Forelimb muscle (tissue), 1 donor: ENCODE data around the gene AOPEP. TPM values are rescaled to one million over a fixed set of nuclear protein-coding genes. Genes with fewer than 3 reads are reported as not detected.

Experiments
- DNase-seq: peaks from one replicate; pipeline ENCODE4 v3.0.0-alpha.2; 2013; ENCODE audit warnings: low read depth
- polyA plus RNA-seq: library from polyadenylated mRNA; unstranded; fragments of 120-200 nt; gene quantifications from one replicate; pipeline ENCODE4 v1.2.1, GENCODE V29; 2013; ENCODE audit not compliant: insufficient read length

The AOPEP gene
- polyA plus RNA-seq, 1 donor: 43.0 TPM

GRCh38 chr9:95079461-95079860 lies 353.0 kb downstream of the AOPEP start:
- no peak for DNase-seq

GRCh38 chr9:95080961-95081647 lies 354.6 kb downstream of the AOPEP start:
- no peak for DNase-seq

- no peak for DNase-seq
Measured at GRCh38 chr9:95081998-95082397, 355.5 kb downstream of the AOPEP start.

GRCh38 chr9:95082401-95083084 lies 356.0 kb downstream of the AOPEP start:
- DNase-seq: no peak

GRCh38 chr9:95083086-95083768 lies 356.7 kb downstream of the AOPEP start:
- no peak for DNase-seq

- DNase-seq: no peak
Measured at GRCh38 chr9:95084254-95084934, 357.9 kb downstream of the AOPEP start.

- DNase-seq: no peak
Measured at GRCh38 chr9:95085036-95085770, 358.7 kb downstream of the AOPEP start.

GRCh38 chr9:95085861-95086563 lies 359.5 kb downstream of the AOPEP start:
- DNase-seq: no peak

GRCh38 chr9:95086564-95086955 lies 360.1 kb downstream of the AOPEP start:
- no peak for DNase-seq

GRCh38 chr9:95087659-95088242 lies 361.3 kb downstream of the AOPEP start:
- DNase-seq: no peak

GRCh38 chr9:95088421-95089161 lies 362.1 kb downstream of the AOPEP start:
- no peak for DNase-seq

- DNase-seq: no peak
Measured at GRCh38 chr9:95089257-95090022, 362.9 kb downstream of the AOPEP start.

GRCh38 chr9:95090023-95090791 lies 363.7 kb downstream of the AOPEP start:
- no peak for DNase-seq

GRCh38 chr9:95090871-95091577 lies 364.5 kb downstream of the AOPEP start:
- DNase-seq: no peak

GRCh38 chr9:95091601-95092261 lies 365.2 kb downstream of the AOPEP start:
- no peak for DNase-seq

GRCh38 chr9:95092262-95093072 lies 366.0 kb downstream of the AOPEP start:
- no peak for DNase-seq
